Panc1 (cell line): ENCODE results near the gene POU2F1.

ENCODE experiments used
- POLR2AphosphoS5 ChIP-seq: IDR thresholded peaks from 2 replicates; pipeline ENCODE4 v1.6.1; 2012; ENCODE audit warnings: mild to moderate bottlenecking, low read depth, low read length, moderate library complexity
- TF ChIP-seq, protein P1 (sequence below): fragments of 450-650 bp; IDR thresholded peaks from 2 replicates; pipeline ENCODE4 v1.5.1; 2017; ENCODE audit warnings: mild to moderate bottlenecking

DNA sequence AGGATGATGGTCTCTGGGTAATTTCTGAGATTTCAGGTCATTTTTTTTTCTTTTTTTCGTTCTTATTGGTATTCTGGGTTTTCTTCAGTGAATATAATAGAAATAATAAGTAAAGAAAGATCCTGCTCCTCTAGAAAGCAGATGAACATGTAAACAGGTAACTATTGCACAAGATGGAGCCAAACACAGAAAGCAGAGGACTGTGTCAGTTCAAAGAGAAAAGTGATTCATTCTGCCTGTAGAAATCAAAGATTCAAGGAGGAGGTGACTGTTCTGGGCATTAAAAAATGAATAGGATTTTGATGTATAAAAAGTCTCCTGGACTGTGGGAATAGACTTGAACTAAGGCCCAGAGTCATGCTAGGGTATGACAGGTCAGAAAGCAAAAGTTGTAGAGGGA lies 41.9 kb upstream of the POU2F1 start:
- TF ChIP-seq, protein P1, sequence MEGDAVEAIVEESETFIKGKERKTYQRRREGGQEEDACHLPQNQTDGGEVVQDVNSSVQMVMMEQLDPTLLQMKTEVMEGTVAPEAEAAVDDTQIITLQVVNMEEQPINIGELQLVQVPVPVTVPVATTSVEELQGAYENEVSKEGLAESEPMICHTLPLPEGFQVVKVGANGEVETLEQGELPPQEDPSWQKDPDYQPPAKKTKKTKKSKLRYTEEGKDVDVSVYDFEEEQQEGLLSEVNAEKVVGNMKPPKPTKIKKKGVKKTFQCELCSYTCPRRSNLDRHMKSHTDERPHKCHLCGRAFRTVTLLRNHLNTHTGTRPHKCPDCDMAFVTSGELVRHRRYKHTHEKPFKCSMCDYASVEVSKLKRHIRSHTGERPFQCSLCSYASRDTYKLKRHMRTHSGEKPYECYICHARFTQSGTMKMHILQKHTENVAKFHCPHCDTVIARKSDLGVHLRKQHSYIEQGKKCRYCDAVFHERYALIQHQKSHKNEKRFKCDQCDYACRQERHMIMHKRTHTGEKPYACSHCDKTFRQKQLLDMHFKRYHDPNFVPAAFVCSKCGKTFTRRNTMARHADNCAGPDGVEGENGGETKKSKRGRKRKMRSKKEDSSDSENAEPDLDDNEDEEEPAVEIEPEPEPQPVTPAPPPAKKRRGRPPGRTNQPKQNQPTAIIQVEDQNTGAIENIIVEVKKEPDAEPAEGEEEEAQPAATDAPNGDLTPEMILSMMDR = no peak
- TF ChIP-seq POLR2AphosphoS5 = no peak
